H9 (cell line): ENCODE measurements around the gene INPP5E. TPM values are rescaled to one million over a fixed set of nuclear protein-coding genes. Genes with fewer than 3 reads are reported as not detected.

Source experiments
- DNase-seq: peaks from one replicate; pipeline ENCODE4 v3.0.0-alpha.2; 2017
- H2AFZ ChIP-seq: one replicate; pipeline ENCODE4 v1.6.1; 2013; ENCODE audit warnings: mild to moderate bottlenecking, low read length, control low read depth, moderate library complexity
- H2AK5ac ChIP-seq: 2 replicates; pipeline ENCODE4 v1.6.1; 2013; ENCODE audit warnings: low read length, control low read depth, mixed read lengths; ENCODE audit not compliant: insufficient read length
- H2BK120ac ChIP-seq: one replicate; pipeline ENCODE4 v1.6.1; 2013; ENCODE audit warnings: low read depth, mild to moderate bottlenecking, low read length, control low read depth, inconsistent platforms; ENCODE audit not compliant: poor library complexity, severe bottlenecking
- H2BK12ac ChIP-seq: 2 replicates; pipeline ENCODE4 v1.6.1; 2013; ENCODE audit warnings: low read length, control low read depth, mixed read lengths, low read depth; ENCODE audit not compliant: insufficient read length
- H2BK15ac ChIP-seq: 2 replicates; pipeline ENCODE4 v1.6.1; 2013; ENCODE audit warnings: low read depth, low read length, control low read depth
- H2BK20ac ChIP-seq: one replicate; pipeline ENCODE4 v1.6.1; 2013; ENCODE audit warnings: low read depth, mild to moderate bottlenecking, low read length, control low read depth, inconsistent platforms; ENCODE audit not compliant: poor library complexity, severe bottlenecking
- H2BK5ac ChIP-seq: 2 replicates; pipeline ENCODE4 v1.6.1; 2013; ENCODE audit warnings: low read length, control low read depth, mixed read lengths; ENCODE audit not compliant: insufficient read length
- H3K14ac ChIP-seq: 2 replicates; pipeline ENCODE4 v1.6.1; 2013; ENCODE audit warnings: low read length, control low read depth; ENCODE audit not compliant: insufficient read depth
- H3K18ac ChIP-seq: 2 replicates; pipeline ENCODE4 v1.6.1; 2013; ENCODE audit warnings: low read depth, mild to moderate bottlenecking, mixed read lengths, low read length, control low read depth; ENCODE audit not compliant: insufficient read length
- H3K23ac ChIP-seq: 2 replicates; pipeline ENCODE4 v1.6.1; 2013; ENCODE audit warnings: low read length, control low read depth, mixed read lengths, low read depth; ENCODE audit not compliant: insufficient read length
- H3K23me2 ChIP-seq: 2 replicates; pipeline ENCODE4 v1.6.1; 2013; ENCODE audit warnings: low read depth, mild to moderate bottlenecking, mixed read lengths, low read length, control low read depth; ENCODE audit not compliant: insufficient read length, poor library complexity, severe bottlenecking
- H3K27ac ChIP-seq: 2 replicates; pipeline ENCODE4 v1.5.1; 2013; ENCODE audit warnings: low read length, control low read depth, mixed read lengths, low read depth; ENCODE audit not compliant: insufficient read length
- H3K27me3 ChIP-seq: 2 replicates; pipeline ENCODE4 v1.6.1; 2013; ENCODE audit warnings: low read length, control low read depth, inconsistent platforms; ENCODE audit not compliant: insufficient read depth
- H3K4ac ChIP-seq: 2 replicates; pipeline ENCODE4 v1.6.1; 2013; ENCODE audit warnings: low read depth, mild to moderate bottlenecking, control low read depth, inconsistent platforms, low read length, moderate library complexity
- H3K4me1 ChIP-seq: 2 replicates; pipeline ENCODE4 v1.6.1; 2013; ENCODE audit warnings: low read length, control low read depth, inconsistent platforms; ENCODE audit not compliant: insufficient read depth
- H3K4me2 ChIP-seq: 2 replicates; pipeline ENCODE4 v1.6.1; 2013; ENCODE audit warnings: low read length, control low read depth, mixed read lengths; ENCODE audit not compliant: insufficient read length, insufficient read depth
- H3K56ac ChIP-seq: 2 replicates; pipeline ENCODE4 v1.6.1; 2013; ENCODE audit warnings: low read depth, mild to moderate bottlenecking, mixed read lengths, low read length, control low read depth; ENCODE audit not compliant: insufficient read length
- H3K79me1 ChIP-seq: 2 replicates; pipeline ENCODE4 v1.6.1; 2013; ENCODE audit warnings: low read depth, mild to moderate bottlenecking, moderate library complexity, low read length, control low read depth, inconsistent platforms; ENCODE audit not compliant: insufficient read depth, poor library complexity, severe bottlenecking
- H3K79me2 ChIP-seq: 2 replicates; pipeline ENCODE4 v1.6.1; 2013; ENCODE audit warnings: low read length, control low read depth, inconsistent platforms; ENCODE audit not compliant: insufficient read depth
- H3K9ac ChIP-seq: 2 replicates; pipeline ENCODE4 v1.6.1; 2013; ENCODE audit warnings: low read length, control low read depth, mixed read lengths; ENCODE audit not compliant: insufficient read length; ENCODE audit errors: extremely low read depth
- H3K9me3 ChIP-seq: one replicate; pipeline ENCODE4 v1.6.1; 2013; ENCODE audit warnings: low read depth, low read length, inconsistent platforms; ENCODE audit not compliant: control insufficient read depth
- H3T11ph ChIP-seq: one replicate; pipeline ENCODE4 v1.6.1; 2013; ENCODE audit warnings: mild to moderate bottlenecking, low read length, control low read depth, inconsistent platforms
- H4K20me1 ChIP-seq: one replicate; pipeline ENCODE4 v1.6.1; 2013; ENCODE audit not compliant: control insufficient read depth, insufficient read length, insufficient read depth
- H4K5ac ChIP-seq: 2 replicates; pipeline ENCODE4 v1.6.1; 2013; ENCODE audit warnings: low read depth, mild to moderate bottlenecking, mixed read lengths, low read length, control low read depth; ENCODE audit not compliant: insufficient read length
- H4K8ac ChIP-seq: replicated peaks from 2 replicates; pipeline ENCODE4 v1.6.1; 2013; ENCODE audit warnings: low read length, control low read depth, mixed read lengths, low read depth; ENCODE audit not compliant: insufficient read length
- H4K91ac ChIP-seq: 2 replicates; pipeline ENCODE4 v1.6.1; 2013; ENCODE audit warnings: low read depth, mild to moderate bottlenecking, moderate library complexity, mixed read lengths, low read length, control low read depth; ENCODE audit not compliant: insufficient read length
- H3K27ac Mint-ChIP-seq, 3 experiments: 2 replicates in 2 of 3; 3 replicates in 1 of 3; pipeline ENCODE4 v1.8.0; 2020 to 2021; ENCODE audit warnings: mixed read lengths in 3 of 3, mild to moderate bottlenecking in 1 of 3, moderate library complexity in 1 of 3
- H3K27me3 Mint-ChIP-seq: 2 replicates; pipeline ENCODE4 v1.8.0; 2021; ENCODE audit warnings: low read depth, mild to moderate bottlenecking, moderate library complexity, mixed read lengths
- H3K36me3 Mint-ChIP-seq, 3 experiments: 2 replicates in 2 of 3; 3 replicates in 1 of 3; pipeline ENCODE4 v1.8.0; 2020 to 2021; ENCODE audit warnings: low read depth in 3 of 3, mixed read lengths in 3 of 3; ENCODE audit not compliant: insufficient read depth in 1 of 3
- H3K4me1 Mint-ChIP-seq, 2 experiments: 2 replicates each; pipeline ENCODE4 v1.8.0; 2020; ENCODE audit warnings: mixed read lengths in 2 of 2
- H3K4me3 Mint-ChIP-seq, 2 experiments: 2 replicates in 1 of 2; 3 replicates in 1 of 2; pipeline ENCODE4 v1.8.0; 2020 to 2021; ENCODE audit warnings: mild to moderate bottlenecking in 2 of 2, mixed read lengths in 2 of 2, moderate library complexity in 1 of 2
- H3K9me3 Mint-ChIP-seq, 2 experiments: 2 replicates in 1 of 2; 3 replicates in 1 of 2; pipeline ENCODE4 v1.8.0; 2020; ENCODE audit warnings: mild to moderate bottlenecking in 2 of 2, mixed read lengths in 2 of 2, moderate library complexity in 1 of 2
- CTCF ChIP-seq: fragments of 200-600 bp; sonication (generic); conservative IDR thresholded peaks from 3 replicates; pipeline ENCODE4 v1.8.0; 2021; ENCODE audit warnings: antibody characterized with exemption, mild to moderate bottlenecking
- WGBS: extraction: QIAGEN DNeasy Blood & Tissue Kit; methylation state at CpG from one replicate; pipeline ENCODE4 v1.1.7; 2013; ENCODE audit warnings: missing lambda C conversion rate, low lambda C conversion rate, mixed read lengths; ENCODE audit not compliant: insufficient read length; ENCODE audit errors: extremely low coverage; 5-methylcytosine and 5-hydroxymethylcytosine counted together
- total RNA-seq: library from RNA; stranded (reverse); gene quantifications from 2 replicates; pipeline ENCODE4 v1.2.1, GENCODE V29; 2021

INPP5E gene
- total RNA-seq, 1 experiment from 2014 or later, result 21.0 TPM

- Histone ChIP-seq H3K27me3 (no peaks in the 10 kb centered on the region), H2BK5ac (no peak overlapping the region), H3K14ac (no peak overlapping the region), H4K5ac (no peak overlapping the region), H3K18ac (no peak overlapping the region), H3K9ac (no peak overlapping the region), H2BK20ac (no peak overlapping the region), H2AFZ (no peak overlapping the region), H3K4ac (no peak overlapping the region), H3K23ac (no peak overlapping the region), H3T11ph (no peak overlapping the region), H3K9me3 (no peaks in the 10 kb centered on the region), H2BK120ac (no peak overlapping the region), H3K4me2 (no peak overlapping the region), H4K91ac (no peak overlapping the region), H3K23me2 (peaks cover 3% of the 10 kb centered on the region), H3K27ac (no peak overlapping the region), H3K4me1 (no peaks in the 10 kb centered on the region), H2BK12ac (no peak overlapping the region), H2AK5ac (no peak overlapping the region), H3K79me2 (no peaks in the 10 kb centered on the region), H4K8ac (no peak overlapping the region), H3K79me1 (no peaks in the 10 kb centered on the region), H3K56ac (no peak overlapping the region), H2BK15ac (no peak overlapping the region), H4K20me1 (no peaks in the 10 kb centered on the region)
- Mint-ChIP-seq H3K4me1 (no peaks in the 10 kb centered on the region), H3K27ac (no peak overlapping the region), H3K4me3 (no peak overlapping the region), H3K27me3 (no peaks in the 10 kb centered on the region), H3K9me3 (no peaks in the 10 kb centered on the region), H3K36me3 (peaks cover 57 to 84% (median 82%) of the 10 kb centered on the region in 3 experiments; a peak in 6 of 7 replicates)
- TF ChIP-seq CTCF, result no peak
- WGBS, result no CpG with 5 or more reads among the region's 9 CpGs
- no peak for DNase-seq
Measured at GRCh38 chr9:136456258-136456657, 16.6 kb upstream of the INPP5E start.
